ENCODE measurements around the gene HM13.
A peak's percentile ranks its signal among the peaks of the same experiment; 100 is the strongest.
"Not testable (repeated sequence)": the region's sequence is repeated elsewhere in the genome, so short reads cannot be mapped to it uniquely, and the experiment has no call there.

The HM13 gene, protein sequence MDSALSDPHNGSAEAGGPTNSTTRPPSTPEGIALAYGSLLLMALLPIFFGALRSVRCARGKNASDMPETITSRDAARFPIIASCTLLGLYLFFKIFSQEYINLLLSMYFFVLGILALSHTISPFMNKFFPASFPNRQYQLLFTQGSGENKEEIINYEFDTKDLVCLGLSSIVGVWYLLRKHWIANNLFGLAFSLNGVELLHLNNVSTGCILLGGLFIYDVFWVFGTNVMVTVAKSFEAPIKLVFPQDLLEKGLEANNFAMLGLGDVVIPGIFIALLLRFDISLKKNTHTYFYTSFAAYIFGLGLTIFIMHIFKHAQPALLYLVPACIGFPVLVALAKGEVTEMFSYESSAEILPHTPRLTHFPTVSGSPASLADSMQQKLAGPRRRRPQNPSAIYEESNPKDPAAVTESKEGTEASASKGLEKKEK

DNA sequence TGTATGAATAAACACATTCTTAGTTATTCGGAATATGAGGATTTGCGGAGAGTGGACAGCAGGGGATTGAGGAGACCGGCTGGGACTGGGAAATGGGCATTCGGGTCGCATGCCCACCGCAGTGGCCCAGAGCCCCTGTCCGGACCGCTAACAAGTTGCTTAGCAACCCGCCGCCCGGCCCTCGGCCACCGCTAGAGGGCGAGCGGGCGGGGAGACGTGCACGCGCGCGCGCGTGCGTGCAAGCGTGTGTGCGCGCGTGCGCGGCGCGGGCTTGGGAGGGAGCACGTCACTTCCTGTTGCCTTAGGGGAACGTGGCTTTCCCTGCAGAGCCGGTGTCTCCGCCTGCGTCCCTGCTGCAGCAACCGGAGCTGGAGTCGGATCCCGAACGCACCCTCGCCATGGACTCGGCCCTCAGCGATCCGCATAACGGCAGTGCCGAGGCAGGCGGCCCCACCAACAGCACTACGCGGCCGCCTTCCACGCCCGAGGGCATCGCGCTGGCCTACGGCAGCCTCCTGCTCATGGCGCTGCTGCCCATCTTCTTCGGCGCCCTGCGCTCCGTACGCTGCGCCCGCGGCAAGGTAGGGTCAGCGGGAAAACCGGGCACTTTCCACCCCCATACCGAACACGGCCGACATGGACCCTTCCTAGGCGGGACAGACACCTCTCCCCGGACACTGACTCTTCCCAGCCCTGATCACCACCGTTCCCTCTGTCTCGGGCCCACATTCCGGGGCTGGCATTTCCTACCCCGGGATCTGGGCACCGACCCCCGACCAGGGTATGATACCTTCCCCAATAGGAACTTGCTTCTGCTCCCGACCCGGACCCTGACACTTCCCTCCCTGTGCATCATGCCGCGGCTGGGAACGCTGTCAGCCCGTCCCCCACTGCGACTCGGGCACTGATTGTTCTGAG lies at the start of gene HM13:
Gene HM13, plus strand, starts transcription at position 289 of the 918 bp plus-strand sequence. Its CDS starts 110 bp downstream, at position 399.
- peak; percentile 76 to 82 for DNase-seq (ENCODE audit: low read depth in 1 of 2, low spot score in 1 of 2)

DNA sequence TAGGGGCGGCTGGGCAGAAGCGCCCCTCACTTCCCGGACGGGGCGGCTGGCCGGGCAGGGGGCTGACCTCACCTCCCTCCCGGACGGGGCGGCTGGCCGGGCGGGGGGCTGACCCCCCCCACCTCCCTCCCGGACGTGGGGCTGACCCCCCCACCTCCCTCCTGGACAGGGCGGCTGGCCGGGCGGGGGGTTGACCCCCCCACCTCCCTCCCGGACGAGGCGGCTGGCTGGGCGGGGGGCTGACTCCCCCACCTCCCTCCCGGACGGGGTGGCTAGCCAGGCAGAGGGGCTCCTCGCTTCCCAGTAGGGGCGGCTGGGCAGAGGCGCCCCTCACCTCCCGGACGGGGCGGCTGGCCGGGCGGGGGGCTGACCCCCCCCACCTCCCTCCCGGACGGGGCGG lies 43.3 kb upstream of the HM13 start:
- DNase-seq (ENCODE audit: low read depth in 1 of 2, low spot score in 1 of 2), result not testable (repeated sequence)

DNA sequence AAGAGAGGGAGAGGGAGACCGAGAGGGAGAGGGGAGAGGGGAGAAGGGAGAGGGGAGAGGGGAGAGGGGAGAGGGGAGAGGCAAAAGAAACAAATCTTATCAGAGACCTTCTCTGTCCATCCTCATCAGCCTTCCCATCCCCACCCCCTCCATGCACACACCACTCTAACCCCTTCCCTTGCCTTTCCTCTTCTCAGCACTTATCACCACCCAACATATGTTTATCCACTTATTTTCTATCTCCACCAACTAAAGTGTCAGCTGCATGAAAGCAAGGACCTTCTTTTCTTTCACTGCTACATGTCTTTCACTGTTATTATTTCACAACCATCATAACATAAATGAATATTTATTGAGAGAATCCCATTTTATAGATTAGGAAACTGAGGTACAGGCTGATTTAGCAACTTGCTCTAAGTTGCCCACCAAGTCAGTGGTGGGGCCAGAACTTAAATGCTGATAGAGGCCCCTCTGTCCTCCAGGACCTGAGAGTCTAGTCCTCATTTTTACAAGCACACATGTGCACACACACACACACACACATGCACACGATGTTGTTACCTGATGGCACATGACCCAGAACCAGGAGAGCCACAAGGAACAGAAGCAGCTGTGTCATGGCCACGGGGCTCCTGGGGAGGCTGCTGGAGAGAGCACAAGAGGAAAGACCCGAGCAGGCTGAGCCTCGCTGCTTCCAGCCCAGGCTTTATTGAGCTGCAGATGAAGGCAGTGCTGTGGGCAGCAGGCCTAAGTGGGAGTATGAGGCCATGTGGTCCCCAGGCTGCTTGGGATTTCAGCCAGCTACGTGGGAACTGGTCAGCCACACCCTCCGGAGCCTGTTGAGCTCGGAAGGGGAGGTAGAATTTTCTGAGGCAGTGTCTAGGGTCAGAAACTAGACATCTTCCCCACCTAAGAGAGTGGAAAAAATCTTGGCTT lies 41.6 kb upstream of the HM13 start:
- DNase-seq (ENCODE audit: low read depth in 1 of 2, low spot score in 1 of 2), result no peak

DNA sequence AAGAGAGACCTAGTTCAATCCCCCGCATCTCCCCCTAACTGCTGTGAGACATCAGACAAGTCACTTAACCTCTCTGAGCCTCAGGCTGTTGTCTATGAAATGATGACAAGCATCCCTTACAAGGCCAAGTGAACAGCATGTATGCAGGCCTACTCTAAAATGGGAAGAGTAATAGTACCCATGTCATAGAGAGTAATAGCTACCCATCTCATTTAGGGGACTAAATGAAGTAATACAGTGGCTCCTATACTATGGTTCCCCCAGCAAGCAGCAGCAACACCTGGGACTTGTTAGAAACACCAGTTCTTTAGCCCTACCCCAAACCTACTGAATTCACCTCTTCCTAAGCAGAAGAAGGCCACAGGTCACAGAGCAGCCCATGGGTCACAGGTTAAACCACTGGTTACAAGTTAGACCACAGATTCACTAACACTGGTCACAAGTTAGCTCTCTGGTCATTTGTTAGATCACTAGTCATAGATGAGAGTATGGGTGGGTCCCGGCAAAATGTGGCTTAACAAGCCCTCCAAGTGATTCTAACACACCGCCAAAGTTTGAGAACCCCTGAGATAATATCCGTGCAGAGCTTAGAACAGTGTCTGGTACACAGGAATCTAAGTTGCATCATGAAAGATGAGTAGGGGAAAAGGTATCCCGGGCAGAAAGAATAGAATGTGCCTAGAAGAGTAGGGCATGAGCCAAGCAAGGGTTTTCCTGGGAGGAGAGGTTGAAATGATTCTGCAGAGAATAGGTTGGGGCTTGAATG lies 40.7 kb upstream of the HM13 start:
- DNase-seq (ENCODE audit: low read depth in 1 of 2, low spot score in 1 of 2), result no peak

DNA sequence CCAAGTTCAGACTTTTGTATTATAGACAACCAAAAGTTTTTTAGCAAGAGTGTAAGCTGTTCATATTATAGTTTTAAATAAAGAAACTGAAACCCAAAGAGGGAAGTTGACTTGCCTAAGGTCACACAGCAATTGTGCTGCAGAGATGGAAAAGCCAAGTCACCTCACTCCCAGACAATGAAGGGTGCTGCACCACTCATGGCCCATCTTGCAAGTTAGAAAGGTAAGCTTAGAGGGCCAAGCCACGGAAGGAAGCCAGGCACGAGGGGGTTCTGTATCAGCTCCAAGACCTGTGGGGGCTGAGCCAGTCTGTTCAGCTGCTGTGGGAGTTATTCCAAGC lies 40.2 kb upstream of the HM13 start:
- no peak for DNase-seq (ENCODE audit: low read depth in 1 of 2, low spot score in 1 of 2)

DNA sequence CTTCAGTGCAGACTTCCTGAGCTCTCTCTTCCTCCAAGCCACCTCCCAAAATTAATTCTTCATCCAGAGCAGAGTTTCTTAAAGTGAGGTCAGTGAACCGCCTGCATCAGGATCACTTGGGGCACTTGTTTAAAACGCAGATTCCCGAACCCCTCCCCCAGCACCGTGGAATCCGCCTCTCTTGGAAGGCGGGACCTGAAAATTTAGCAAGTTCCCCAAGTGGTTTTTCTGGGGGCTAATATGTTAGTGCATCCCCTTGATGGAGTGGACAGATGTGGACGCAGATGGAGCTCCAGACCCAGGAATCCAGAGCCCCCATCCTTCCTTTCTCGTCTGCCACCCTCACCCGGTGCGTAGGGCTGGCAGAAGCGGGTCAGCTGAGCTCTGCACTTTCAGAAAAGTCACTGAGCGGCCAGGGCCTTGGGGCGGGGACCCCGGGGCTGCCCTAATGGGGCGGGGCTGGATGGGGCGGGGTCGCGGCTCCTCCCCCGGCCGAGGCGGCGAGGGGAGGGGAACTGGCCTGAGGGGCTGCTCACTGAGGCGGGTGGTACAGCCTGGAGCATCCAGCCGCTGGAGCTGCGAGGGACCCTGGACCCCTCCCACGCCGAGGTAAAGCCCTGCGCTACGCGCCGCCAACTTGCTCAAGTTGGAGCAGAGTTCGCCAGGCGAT lies 39.3 kb upstream of the HM13 start, which contains the start of the genes DEFB124 and REM1:
Gene DEFB124, minus strand, starts transcription at position 370 of the 670 bp plus-strand sequence. CDS start 2,114 bp downstream, outside the sequence.
Gene REM1, plus strand, starts transcription at position 531 of the 670 bp plus-strand sequence. CDS start 1,158 bp downstream, outside the sequence.
- DNase-seq (ENCODE audit: low read depth in 1 of 2, low spot score in 1 of 2), result no peak

DNA sequence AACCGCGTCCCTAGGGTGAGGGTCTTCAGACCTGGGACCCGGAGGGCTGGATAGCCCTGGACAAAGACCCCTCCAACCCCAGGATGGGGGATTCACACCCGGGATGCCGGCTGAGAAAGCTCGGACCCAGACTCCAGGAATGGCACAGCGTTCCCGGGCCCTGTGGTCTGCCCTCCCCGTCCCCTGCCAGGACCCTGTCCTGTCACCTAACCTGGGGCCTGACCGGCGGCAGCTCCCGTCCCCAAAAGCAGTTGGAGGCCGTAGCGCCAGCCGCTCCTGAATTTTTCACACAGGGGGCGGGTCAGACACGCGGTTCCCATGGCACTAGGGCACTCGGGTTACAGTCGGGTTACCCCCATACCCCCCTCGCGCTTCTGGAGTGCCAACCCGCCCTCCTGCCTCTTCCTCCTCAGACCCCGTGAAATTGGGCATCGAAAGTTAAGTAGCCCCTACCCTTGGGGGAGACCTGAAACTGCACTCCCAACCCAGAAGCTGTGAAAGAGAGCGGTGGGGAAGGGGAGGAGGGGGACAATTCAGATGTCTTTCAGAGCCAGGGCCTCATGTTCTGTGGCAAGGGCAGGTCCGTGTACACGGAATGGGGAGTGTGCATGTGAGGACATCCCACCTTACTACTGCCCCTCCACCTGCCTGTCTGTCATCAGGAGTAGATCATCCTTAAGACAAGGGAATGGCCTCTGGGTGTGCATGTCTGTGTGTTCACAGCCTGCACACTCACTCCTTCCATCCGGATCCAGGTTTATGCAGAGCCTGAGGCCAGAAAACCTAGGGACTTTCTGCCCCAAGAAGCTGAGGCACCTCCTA lies 38.6 kb upstream of the HM13 start:
- DNase-seq (ENCODE audit: low read depth in 1 of 2, low spot score in 1 of 2), result no peak

DNA sequence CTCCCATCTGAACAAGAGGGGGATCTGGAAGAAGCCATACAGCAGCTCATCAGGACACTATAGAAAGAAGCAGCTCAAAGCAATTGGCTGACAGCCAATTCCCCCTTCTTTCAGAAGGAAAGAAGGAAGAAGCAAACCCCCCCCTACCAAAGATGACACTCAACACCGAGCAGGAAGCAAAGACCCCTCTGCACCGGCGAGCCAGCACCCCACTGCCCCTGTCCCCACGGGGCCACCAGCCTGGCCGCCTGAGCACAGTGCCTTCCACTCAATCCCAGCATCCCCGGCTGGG lies 38.0 kb upstream of the HM13 start:
- no peak for DNase-seq (ENCODE audit: low read depth in 1 of 2, low spot score in 1 of 2)

DNA sequence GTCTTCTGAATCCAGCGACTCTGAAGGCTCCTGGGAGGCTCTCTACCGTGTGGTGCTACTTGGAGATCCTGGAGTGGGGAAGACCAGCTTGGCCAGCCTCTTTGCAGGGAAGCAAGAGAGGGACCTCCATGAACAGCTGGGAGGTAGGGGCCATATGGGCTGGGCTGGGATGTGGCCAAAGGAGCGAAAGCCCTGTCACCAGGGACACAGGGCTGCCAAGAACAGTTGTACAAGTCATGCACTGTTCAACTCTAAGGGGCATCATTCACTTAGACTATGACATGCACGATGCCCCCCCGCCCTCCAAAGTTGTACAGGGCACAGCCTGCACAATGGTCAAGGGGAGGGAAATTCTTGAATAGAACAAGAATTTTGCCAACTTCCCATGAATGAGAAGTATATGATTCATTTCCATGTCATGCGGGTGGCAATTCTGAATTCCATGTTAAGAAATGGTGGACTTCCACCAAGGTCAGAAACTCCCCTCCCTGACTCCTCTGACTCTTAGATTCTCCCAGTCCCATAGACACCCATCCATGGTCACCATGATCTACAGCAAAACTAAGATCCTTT lies 37.5 kb upstream of the HM13 start:
- no peak for DNase-seq (ENCODE audit: low read depth in 1 of 2, low spot score in 1 of 2)

DNA sequence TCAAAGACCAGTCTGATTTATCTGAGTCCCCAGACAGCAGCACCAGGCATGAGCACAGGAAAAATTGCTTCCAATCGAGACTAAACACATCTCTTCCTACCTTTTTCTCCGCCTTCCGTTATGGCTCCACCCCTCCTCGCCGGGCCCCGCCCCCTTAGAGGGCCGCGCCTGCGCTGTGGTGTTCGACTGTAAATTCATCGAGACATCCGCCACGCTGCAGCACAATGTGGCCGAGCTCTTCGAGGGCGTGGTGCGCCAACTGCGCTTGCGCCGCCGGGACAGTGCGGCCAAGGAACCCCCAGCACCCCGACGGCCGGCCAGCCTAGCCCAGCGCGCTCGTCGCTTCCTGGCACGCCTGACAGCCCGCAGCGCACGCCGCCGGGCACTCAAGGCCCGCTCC lies 30.2 kb upstream of the HM13 start:
- no peak for DNase-seq (ENCODE audit: low read depth in 1 of 2, low spot score in 1 of 2)

DNA sequence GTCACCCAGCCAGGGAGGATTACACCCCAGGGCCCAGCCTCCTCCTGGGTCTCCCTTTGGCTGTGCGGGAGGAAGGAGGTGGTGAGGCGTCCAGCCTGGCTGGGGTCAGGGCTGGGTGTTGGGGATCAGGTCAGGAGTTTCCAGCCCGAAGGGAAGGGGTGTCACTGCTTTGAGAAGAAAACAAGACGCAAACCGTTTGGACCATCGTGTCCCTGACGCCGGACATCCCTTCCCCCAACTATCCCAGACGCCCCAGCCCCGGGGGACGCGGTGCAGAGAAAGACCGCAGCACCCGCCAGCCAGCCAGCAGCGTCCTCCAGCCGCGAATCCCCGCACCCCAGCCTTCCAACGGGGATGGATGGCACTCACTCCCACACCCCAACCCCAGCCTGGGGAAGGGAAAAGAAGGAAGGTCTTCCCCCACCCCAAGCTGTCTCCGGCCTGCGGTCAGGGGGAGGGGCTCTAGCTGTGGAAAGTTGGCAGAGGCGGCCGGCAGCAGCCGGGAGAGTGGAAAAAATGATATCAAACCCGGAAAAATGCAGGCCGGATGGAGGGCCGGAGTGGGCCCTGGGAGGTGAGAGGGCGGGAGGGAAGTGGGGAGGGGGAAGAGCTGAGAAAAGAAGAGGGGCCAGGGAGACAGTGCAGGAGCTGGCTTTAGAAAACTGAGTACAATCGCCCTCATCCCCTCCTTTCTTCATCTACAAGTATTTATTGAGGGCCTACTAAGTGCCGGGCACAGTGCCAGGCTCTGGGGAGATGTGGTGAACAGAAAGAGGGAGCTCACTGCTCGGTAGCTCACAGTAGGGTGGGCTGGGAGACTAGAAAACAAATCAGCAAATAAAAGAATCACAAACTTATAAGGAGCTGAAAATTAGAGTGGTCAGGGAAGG lies 28.5 kb upstream of the HM13 start:
- DNase-seq (ENCODE audit: low read depth in 1 of 2, low spot score in 1 of 2), result no peak

DNA sequence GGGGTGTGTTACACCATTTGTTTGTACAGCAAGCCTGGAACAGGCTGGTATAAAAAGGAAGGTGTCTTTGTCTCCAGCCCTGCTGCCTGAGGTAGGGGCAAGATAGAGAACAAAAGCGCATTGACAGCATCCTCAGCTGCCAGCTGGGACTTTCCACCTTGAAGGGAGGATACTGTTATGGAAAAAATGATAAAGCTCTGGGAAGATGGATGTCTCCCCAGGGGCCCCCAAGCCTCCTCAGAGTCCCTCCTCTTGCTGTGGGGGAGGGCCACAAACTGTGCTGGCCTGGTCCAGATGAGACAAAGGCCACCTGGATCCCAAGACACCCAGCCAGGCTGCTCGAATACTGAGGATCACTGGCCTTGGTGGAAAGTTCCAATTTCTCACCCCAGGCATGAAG lies 26.1 kb upstream of the HM13 start:
- DNase-seq (ENCODE audit: low read depth in 1 of 2, low spot score in 1 of 2), result no peak

DNA sequence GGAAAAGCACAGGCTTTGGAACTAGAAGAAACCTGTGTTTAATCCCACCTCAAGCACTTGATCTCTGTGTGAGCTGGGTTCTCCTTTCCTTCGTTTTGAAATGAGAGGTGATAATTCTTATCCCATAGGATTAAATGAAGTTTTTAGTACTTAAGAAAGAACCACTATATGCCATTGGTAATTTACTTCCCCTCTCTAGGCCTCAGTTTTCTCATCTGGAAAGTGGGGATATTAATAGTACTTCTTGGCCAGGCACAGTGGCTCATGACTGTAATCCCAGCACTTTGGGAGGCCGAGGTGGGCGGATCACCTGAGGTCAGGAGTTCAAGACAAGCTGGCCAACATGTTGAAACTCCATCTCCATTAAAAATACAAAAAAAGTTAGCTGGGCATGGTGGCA lies 25.1 kb upstream of the HM13 start:
- no peak for DNase-seq (ENCODE audit: low read depth in 1 of 2, low spot score in 1 of 2)

DNA sequence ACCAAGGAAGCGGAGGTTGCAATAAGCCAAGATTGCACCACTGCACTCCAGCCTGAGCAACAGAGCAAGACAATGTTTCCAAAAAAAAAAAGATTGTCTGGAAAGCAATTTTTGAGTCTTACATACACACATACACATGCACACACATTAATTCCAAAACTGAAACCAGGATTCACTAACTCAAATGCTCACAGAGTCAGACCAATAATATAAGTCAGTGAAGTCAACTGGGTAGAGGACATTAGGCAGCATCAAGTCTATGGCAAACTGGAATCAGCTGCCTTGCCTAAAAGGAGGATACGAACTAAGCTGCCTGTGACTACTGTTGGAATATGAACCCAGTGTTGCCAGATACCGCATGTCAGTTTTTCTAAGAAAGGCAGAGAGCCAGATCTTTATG lies 23.5 kb upstream of the HM13 start:
- no peak for DNase-seq (ENCODE audit: low read depth in 1 of 2, low spot score in 1 of 2)

DNA sequence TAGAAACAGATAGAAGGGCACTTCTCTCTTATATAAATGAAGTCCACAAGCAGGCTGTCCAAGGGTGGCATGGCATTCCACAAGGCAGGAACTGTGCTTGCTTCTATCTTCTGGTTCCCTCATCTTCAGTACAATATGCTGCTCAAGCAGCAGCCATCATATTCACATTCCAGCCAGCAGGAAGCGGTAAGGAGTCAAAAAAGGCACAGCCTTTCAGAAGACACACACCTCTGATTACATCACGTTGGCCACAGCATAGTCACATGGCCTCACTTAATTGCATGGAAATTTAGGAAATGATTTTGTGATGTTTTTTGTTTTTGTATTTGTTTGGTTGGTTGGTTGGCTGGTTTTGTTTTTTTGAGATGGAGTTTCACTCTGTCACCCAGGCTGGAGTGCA lies 20.1 kb upstream of the HM13 start:
- DNase-seq (ENCODE audit: low read depth in 1 of 2, low spot score in 1 of 2), result no peak

DNA sequence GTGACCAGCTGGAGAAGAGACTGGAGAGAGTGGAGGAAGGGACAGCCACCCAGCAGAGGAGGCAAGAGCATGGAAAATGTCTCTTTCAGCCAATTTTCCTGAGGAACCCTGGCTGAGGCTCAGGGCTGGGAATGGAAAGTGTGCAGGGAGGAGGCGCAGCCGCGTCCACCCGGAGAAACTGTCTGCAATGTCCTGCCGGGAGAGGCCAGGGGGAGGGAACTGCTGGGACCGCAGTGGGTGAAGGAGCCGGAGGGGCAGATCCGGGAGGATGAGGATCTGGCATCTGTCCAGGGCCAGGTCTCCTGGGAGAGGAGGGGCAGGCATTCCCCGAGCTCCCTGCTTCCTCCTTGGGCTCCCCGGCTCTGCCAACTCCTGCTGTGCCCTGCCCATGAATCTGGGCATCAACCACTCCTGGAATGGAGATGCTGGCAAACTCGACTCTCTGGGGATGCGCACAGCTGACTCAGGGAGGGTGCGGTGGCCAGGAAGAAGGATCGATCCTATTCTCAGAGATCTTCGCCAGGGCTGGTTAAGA lies 17.4 kb upstream of the HM13 start:
- no peak for DNase-seq (ENCODE audit: low read depth in 1 of 2, low spot score in 1 of 2)

DNA sequence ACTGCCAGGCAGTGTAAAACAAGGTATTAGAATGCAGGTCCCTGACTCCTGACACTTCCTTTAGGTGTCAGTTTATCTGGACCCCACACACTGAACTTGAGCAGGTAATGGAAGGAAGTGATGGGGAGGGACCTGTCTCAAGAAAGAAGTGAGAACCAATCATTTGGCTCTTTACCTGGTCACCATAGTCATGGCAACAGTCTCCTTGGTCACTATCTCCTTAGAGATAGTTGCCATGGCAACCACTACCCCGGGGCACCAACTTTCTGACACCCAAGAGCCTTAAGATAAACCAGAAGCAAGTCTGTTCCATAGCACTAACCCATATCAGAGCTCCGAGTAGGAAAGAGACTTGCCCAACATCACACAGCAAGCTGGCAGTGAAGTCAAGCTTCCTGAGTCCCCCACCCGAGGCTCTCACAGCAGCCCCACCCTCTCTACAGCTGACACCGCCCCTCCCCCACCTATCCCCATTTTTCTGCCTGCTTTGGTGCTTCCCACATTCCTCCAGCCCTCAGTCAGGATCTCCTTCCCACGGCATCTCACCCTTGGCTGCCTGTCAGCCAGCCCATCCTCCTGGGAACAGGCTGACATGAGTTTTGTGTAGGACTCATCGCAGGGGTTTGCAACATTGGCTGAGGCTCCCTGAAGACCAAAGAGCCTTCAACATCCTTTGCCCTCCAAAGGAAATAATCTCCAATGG lies 16.3 kb upstream of the HM13 start:
- no peak for DNase-seq (ENCODE audit: low read depth in 1 of 2, low spot score in 1 of 2)
